Measurements from ENCODE around the gene KCNH6.
A peak's percentile ranks its signal among the peaks of the same experiment; 100 is the strongest.

The KCNH6 gene

DNA sequence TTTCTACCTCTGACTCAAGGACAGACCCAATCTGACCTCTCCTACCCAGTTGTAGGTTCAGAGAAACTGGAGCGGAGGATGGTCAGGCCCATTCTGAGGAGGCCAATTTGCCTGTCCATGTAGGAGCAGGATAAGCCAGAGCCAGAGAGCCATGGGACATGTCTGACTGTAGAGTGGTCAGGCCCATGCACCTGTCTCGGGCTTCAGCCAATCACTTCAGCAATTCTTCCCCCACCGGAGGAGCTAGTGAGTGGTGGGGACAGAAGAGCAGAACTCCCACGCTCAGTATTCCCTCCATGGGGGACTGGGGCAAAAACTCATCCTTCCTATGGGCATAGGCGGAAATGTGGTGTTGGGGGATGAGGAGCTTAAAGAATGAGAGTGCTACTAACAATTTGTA lies 41.4 kb downstream of the KCNH6 start:
- DNase-seq: no peak

DNA sequence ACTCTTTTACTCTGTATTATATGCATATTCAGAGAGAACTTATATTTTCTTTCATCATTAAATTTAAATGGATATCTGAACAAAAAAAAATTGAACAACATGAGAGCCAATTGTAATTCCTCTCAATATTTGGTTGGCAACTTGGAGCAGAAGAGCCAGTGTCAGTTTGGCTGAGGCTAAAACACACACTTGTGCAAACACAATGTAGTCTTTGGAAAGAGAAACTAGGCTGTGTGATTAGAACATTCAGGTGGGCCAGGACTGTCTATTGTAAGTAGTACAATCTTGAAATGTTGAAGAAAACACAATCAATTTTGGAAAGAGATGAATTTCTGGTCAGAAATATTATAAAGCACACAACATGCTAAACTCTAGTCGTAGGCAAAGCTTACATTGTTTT lies 44.1 kb downstream of the KCNH6 start:
- no peak for DNase-seq

DNA sequence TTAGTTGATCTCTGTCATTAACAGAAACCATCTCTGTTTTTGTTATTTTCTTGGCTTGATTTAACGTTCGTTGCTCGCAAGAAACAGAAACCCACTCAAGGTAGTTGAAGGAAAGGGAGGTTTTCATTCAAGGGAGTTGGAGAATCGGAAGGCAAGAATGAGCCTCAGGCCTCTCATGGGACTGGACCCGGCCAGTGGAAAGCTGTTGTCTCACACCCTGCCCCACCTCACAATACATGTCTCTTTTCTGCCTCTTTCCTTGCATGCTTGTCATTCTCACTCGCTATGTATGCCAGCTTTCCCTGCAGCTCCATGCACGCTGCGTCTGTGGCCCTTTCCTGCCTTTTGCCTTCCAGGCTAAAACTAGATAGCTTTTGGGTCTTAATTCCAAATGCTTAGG lies 45.4 kb downstream of the KCNH6 start:
- DNase-seq: no peak

DNA sequence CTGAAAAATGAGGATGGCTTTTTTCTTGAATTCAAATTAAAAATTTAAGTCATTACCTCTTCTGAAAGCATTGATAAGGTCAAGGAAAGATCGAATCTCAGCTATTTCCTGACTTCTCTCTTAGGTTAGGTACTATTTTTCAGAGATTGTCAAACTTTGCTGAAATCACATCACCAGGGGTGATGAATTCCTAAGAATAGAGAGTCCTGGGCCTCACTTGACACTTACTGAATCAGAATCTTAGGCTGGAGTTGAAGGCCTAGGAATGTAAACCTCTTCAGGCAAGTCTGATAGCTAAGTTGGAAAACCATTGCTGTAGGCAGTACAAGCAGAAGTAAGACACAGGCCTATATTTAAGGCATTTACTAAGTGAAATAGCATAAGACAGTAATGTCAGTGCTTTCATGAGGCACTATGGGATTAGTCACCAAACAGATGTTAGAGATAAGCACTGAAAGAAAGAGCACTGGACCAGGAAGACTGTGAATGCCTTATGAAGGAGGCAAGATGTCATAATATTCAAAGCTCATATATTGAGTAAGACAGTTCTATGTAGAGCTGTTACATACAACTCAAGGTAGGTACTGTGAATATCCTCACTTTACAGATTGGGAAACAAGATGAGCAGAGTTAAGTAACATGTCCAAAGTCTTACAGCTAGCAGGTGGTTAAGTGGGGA lies 48.6 kb downstream of the KCNH6 start:
- DNase-seq: no peak

DNA sequence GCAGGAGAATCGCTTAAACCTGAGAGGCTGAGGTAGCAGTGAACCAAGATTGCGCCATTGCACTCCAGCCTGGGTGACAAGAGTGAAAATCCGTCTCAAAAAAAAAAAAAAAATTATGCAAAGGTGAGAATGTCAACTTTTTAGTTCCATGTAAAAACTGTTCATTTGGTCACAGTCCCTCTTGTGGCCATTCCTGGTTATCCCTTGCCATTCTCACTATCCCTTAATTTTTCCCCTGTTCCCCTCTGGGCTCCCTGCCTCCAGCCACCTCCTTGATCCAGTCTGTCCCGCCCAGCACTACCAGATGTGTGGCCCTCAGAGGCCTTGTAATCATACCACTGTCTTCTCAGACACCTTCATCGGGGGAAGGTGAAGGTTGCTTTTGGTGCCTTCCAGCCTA lies 50.5 kb downstream of the KCNH6 start:
- DNase-seq: no peak

DNA sequence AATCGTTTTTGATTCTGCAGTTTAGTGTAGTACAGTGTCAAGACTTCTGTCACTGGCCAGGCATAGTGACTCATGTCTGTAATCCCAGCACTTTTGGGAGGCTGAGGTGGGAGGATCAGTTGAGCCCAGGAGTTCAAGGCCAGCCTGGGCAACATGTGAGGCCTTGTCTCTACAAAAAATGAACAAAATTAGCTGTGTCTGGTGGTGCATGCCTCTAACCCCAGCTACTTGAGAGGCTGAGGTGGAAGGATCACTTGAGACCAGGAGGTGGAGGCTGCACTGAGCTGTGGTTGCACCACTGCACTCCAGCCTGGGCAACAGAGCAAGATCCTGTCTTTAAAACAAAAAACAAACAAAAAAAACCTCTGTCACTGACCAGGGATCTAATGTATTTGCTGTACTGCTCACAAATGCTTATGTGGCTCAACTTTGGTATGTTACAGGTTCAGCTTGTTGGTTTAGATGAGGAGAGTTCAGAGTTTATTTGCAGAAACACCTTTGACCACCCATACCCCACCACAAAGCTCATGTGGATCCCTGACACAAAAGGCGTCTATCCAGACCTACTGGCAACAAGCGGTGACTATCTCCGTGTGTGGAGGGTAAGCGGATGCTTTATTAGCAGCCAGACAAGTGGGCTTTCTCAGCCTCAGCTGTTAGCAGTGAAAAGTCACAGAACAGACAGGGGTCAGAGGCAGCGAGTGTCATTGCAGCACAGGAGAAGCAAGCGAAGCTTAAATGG lies 55.0 kb downstream of the KCNH6 start:
- DNase-seq: no peak

DNA sequence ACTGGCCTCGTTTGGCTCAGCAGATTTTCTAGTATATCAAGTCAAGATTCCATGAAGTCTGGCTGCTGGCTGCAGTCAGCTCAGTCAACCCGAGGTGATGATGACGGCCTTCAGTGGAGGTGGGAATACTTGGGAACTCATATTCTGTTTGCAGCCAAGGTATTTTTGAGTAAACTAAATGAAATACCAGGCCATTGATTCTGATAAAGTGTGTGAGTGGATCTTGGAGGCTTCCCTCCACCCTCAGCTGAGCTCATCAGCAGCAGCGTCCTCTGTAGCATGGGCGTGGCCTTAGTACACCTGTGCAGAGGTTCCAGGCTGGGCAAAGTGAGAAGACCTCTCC lies 55.6 kb downstream of the KCNH6 start:
- no peak for DNase-seq

DNA sequence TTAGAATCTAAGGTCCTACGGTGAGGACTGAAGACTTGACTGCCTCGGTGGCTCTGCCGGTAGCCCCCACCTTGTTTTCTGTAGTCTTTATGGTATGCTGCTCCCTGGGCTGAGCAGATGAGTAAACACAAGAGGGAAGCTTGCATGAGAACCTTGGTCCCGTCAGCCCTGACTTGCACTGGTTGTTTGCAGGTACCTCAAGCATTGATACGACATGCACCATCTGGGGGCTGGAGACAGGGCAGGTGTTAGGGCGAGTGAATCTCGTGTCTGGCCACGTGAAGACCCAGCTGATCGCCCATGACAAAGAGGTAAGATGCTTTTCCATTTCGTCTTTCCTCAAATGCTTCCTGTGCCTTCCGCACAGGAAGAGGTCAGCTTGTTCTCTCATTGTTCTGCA lies 56.5 kb downstream of the KCNH6 start:
- DNase-seq: no peak

DNA sequence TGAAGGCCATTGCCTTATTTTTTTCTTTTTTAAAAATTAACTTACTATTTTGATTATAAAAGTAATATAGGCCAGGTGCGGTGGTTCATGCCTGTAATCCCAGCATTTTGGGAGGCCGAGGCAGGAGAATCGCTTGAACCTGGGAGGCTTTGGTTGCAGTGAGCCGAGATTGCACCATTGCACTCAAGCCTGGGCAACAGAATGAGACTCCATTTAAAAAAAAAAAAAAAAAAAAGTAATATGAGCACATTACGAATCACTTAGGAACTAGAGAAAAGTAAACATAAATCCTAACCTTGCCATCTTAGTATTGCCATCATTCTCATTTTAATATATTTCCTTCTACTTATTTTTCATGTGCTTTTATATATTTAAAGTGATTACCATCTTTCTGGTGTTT lies 64.6 kb downstream of the KCNH6 start:
- no peak for DNase-seq

DNA sequence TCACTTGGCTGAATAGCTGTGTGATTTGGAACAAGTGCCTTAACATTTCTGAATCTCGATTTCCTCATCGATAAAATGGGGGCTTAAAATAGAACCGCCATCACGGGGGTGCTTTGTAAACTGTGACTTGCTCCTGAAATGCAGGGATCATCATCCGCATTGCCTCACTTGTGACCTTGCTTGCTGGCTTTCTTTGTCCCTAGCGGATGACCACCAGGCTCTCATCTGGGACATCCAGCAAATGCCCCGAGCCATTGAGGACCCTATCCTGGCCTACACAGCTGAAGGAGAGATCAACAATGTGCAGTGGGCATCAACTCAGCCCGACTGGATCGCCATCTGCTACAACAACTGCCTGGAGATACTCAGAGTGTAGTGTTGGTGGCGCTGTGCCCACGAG lies 65.6 kb downstream of the KCNH6 start:
- peak; percentile 47 for DNase-seq

DNA sequence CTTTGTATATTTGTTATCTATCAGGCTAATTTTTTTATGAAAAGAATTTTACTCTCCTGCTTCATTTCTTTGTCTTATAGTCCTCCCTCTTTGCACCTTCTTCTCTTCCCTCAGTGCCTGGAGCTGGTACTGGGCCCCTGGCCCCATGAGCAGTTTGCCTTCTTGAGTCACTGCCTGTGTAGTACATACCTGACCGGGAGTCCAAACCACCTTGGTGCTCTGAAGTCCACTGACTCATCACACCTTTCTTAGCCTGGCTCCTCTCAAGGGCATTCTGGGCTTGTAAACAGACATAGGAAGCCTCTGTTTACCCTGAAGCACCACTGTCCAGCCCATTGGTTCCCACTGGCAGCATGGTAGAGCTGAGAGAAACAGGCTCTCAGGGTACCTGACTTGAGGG lies 66.5 kb downstream of the KCNH6 start:
- DNase-seq: no peak

DNA sequence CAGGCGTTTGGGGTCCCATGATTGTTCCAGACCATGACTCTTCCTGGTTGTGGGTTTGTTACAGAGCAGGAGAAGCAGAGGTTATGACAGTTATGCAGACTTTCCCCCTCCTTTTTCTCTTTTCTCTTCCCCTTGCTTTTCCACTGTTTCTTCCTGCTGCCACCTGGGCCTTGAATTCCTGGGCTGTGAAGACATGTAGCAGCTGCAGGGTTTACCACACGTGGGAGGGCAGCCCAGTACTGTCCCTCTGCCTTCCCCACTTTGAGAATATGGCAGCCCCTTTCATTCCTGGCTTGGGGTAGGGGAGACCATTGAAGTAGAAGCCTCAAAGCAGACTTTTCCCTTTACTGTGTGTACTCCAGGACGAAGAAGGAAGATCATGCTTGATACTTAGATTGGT lies 69.6 kb downstream of the KCNH6 start:
- DNase-seq: no peak

DNA sequence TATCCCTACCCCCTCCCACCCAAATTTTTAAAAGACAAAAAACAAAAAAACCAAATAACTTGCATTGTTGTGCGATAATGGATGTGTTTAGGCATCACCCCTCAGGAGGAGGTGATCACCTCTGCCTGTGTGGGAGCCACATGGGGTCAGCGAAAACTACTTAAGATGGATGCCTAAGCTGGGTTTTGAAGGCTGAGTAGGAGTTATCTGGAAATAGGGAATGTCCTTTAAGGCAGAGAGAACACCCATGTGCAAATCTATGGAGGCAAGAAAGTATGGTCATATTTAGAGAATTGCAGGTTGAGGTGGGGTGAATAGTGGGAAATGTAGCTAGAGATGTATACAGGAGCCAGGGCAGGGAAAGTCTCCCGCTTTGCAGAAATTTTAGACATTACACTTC lies 72.0 kb downstream of the KCNH6 start:
- no peak for DNase-seq

Measured in NCI-H1694 treated with DMSO at 0.1 percent for 48 hours (cell line).